Stimulated activated CD8-positive, alpha-beta memory T cell treated with anti-CD3 and anti-CD28 coated beads, Interleukin-7, amount 100 ng/mL, for 24 hours (primary cell): ENCODE results near the gene PIP5K1B.
A peak's percentile ranks its signal among the peaks of the same experiment; 100 is the strongest.

Experiments used
- DNase-seq: peaks from one replicate; pipeline ENCODE4 v3.0.0-alpha.2; 2020; ENCODE audit warnings: low read depth

PIP5K1B gene

DNA sequence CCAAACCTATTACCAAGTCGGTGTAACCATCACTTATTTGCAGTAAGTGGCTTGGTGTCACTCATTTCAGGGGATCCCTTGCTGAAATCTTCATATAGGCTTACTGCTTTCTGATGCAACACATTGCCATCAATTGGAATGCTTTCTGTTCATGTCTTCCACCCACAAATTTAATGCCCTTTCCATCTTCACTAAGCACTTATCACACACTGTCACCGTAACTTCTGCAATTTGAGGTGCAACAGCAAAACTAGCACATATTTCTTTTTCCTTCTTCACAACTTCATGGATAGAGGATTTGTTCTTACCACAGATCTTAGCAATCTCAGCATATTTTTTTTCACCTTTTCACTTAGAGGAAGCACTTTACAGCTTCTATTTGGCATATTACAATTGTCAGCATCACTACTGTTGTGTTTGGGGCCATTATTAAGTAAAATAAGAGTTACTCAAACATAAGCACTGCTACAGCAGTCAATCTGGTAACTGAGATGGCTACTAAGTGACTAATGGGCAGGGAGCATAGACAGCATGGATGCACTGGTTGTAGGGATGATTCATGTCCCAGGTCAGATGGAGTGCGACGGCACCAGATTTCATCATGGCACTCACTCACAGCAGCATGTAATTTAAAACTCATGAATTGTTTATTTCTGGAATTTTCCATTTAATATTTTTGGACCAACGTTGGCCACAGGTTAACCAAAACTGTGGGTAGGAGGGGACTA is 70.1 kb downstream of the PIP5K1B start:
- DNase-seq: no peak

DNA sequence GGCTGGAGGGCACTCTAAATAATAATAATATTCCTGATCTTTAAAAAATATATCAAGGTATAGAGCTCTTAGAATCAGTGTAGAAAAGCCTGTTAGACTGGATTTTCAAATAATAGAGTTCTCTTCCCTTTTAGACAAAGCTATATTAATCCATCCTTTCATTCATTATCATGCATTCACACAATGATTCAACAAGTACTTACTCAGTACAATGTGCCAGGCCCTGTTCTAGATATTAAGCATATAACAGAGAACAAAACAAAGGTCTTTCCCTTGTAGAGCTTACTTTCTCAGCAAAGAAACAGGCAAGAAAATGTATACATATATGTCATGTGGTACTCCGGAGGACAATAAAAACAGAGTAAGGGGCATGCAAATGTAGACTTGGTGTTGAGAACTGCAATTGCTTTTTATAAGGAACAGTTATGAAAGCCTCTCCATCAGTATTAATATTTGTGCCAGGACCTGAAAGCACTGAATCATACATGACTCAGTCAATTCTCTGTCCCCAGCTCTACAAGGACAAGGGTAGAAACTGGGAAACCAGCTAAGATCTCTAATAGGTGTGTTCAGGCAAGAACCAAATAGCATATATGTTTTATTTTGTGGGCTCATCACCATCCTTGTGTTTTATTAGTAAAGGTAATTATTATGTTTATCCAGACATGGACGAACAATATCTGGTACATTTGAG is 72.2 kb downstream of the PIP5K1B start:
- no peak for DNase-seq

DNA sequence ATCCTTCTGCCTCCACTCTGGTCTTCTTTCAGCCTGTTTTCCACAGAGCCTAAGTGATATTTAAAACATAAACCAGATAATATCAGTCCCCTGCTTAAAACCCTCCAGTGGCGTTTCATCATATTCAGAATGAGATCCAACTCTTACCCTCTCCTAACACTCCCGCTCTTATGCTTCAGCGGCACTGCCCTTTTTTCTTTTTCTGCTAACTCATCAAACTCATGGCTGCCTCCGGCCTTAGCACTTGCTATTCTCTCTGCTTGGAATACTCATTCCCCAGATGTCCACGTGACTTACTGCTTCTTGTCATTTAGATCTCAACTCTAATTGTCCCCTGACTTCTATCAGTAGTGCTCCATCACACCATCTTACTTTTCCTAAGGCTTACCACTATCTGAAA is 73.6 kb downstream of the PIP5K1B start:
- DNase-seq: no peak

DNA sequence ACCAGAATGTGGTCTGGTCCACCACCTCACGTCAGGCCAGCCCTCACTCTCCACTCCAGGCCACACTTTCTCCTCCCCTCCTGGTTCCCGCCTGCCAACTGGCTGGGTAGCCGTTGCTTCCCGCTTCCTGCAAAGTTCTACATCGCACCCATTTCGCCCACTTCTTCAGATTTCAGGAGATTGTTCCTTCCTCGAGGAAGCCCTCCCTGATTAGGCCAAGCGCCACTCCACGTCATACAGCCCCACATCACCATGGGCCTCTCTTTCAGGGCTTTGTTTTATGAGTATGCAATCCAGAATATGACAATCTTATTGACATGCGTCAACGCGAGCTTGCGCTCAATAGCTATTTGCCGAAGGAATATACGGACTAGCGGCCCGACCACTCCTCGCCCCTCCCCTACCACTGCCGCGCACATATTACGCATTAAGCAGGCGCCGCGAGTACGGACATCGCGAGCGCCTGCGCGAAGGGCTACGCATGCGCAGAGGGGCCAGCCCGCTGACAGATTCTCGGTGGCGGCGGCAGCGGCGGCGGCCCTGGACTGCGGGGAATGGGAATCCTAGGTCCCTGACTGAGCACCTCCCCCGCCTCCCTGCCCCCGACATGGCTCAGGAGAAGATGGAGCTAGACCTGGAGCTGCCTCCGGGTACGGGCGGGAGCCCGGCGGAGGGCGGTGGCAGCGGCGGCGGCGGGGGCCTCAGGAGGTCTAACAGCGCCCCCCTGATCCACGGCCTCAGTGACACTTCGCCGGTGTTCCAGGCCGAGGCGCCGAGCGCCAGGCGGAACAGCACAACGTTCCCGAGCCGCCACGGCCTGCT is 74.7 kb downstream of the PIP5K1B start:
- DNase-seq: peak; percentile 90

DNA sequence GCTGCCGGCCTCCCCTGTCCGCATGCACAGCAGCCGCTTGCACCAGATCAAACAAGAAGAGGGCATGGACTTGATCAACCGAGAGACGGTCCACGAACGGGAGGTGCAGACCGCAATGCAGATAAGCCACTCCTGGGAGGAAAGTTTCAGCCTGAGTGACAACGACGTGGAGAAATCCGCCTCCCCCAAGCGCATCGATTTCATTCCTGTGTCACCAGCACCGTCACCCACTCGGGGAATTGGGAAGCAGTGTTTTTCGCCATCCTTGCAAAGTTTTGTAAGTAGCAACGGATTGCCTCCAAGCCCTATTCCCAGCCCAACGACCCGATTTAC is 75.3 kb downstream of the PIP5K1B start:
- DNase-seq: no peak

DNA sequence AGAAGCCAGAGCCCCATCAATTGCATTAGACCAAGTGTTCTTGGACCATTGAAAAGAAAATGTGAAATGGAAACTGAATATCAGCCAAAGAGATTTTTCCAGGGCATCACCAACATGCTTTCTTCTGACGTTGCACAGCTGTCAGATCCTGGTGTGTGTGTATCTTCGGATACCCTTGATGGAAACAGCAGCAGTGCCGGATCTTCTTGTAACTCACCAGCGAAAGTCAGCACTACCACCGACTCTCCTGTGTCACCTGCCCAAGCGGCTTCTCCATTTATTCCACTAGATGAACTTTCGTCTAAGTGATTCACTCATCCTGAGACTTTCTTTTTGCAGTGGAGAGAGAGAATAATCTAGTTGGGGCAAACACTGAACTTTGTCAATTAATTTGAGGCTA is 75.7 kb downstream of the PIP5K1B start:
- no peak for DNase-seq

DNA sequence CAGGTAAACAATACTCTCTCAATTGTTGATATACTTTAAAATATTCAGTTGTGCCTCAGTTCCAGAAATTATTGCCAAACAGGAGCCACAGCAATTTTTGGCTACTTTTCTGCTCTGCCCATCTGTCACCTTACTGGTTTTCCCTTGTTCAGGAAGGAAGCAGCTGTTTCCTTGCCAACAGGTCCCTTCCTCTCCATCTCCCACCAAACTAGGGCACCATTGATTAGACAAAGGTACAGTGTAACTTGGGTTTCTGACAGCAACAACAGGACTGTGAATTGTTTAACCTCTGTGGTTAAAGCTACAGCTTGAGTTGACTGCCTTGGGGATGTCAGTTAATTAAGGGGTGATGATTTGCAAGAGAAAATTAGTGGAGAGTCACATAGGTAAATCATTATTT is 76.9 kb downstream of the PIP5K1B start:
- no peak for DNase-seq

DNA sequence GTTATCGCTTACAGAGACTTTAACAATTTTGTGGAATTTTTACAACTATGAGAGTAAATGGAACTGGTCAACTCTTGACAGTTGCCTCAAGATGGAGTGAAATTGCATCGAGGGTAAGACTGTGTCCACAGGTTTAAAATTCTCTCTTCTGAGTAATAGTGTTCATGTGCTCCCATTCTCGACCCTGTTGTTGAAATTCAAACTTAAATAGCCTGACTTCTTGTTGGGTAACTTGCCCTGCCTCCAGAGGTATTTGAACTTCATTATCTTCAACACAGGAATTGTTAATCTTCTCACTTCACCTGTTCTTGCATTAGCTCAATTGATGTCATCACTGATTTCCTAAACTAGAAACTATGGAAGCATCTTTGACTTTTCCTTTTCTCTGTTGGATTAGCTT is 77.5 kb downstream of the PIP5K1B start:
- DNase-seq: no peak

DNA sequence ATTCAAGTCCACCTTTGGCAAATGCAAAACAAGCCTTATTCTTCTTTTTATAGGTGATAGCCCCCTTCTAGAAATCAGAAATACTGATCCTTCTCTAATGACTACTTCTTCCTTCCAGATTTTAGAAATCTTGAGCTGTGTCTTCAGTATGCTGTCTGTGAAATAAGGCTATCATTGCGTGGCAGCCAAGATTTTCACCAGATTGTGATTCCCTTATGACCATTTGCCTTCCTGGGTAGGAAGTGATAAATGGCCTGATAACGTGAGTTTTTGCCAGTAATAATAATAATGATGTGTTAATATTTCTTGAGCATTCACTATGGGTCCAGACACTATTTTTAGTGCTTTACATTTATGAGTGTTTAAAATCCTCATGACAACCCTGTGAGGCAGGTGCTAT is 80.9 kb downstream of the PIP5K1B start:
- DNase-seq: no peak

DNA sequence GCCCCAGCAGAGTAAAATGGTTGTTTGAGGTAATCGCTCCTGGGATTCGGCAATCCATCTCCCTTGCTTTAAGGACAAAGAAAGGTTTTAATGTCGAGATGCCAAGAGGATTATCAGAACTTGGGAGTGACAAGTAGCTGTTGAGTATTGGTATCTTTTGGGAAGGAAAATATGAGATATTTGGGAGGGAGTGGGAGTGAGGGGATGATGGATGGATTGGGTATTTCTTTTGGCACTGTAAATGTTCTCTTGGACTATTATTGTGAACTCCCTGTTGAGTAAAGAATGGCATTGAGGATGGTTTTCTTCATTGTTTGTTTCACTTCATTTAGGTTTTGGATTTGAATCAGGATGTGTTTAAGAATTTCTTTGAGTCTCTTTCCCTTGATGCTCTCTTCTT is 86.1 kb downstream of the PIP5K1B start:
- DNase-seq: no peak

DNA sequence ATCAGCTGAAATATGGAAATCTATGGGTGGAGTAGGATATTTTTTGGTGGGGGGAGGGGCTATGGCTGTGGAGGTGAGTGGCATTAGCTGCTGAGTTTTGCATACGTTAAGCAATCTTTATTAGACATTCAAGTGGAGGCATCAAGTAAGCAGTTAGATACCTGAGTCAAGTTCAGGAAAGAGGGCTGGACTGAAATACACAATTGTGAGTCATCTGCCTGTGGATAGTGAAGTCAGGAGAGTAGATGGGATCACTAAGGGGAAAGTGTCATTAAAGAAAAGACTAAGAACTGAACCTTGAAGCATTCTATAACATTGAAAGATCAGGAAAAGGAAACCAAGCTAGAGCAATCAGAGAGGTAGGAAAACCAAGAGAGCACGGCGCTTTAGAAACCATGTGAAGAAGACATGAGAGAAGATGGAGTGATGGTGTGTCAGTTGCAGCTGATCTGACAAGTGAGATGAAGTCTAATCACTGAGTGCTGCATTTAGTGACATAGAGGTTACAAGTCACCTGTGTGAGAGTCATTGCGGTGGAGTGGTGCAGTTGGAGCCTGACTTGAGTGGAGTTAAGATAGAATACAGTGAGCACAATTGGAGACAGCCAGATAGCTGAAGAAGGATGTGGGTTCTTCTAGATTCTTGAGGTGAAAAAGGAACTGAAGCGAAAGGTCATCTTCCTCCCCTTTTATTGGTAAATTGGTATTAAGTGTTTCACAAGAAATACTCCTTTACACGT is 88.7 kb downstream of the PIP5K1B start:
- no peak for DNase-seq

DNA sequence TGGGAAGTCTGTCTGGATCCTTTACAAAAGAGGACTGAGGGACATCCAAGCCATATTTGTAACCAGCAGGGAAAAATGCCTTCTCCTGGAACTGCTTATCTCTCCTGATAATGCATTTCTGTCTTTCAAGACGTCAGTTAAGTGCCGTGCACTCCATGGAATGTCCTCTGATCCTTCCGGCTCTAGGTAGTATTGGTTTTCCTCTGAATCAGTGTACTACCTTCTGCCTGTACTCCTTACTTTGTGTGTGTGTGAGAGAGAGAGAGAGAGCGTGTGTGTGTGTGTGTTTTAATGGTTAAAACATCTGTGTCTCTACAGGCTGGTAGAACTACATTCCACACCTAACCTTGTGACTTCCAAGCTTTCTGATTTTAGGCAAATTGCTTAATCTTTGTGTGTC is 89.9 kb downstream of the PIP5K1B start:
- no peak for DNase-seq

DNA sequence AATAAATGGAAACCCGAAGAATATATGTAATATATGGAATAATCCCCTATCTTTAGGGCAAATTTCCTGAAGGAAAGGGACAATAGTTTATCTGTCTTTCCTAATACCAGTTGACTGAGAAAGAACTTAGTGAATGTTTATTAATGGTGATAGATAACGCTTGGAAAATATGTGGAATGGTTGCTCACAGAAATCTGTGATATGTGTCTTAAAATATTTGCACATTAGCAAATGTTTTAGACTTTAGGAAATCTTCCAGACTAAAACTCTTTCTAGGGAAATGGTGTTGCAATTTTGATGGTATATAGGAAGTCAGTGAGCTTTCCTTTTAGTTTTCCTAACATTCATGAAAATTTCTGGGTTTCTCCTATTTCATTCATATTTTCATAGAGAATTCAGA is 90.4 kb downstream of the PIP5K1B start:
- DNase-seq: no peak

DNA sequence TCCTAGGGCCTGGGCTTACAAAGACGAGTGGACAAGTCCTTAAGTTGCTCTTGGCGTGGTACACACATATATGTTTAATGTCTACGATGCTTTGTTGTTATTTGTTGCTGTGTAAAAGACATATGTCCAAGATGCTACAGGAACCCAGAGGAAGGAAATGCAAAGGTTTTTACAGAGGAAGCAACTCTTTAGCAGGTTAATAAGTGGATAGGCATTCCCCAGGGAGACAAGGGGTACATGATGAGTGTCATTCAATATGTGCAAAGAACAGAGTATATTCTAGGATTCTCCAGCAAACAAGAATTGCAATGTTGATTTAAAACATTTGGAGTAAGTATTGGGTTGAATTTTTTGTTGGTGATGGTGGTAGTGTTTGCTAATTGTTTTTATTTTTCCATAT is 92.1 kb downstream of the PIP5K1B start:
- no peak for DNase-seq

DNA sequence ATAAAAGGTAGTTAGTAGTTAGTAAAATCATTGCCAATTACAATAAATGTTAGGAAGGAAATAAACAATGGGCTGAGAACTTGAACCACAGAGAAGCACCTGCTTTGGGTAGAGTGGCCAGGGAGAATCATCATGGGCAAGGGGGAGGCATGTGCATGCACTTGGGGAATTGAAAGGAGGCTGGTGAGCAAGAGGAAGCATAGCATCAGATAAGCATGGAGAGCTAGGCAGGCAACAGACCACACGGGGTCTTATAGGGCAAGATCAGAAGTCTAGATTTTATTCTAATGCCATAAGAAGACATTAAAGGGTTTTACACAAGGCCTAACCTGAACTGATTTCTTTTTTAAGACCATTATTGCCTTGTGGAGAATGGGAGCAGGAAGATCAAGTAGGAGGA is 93.4 kb downstream of the PIP5K1B start:
- DNase-seq: no peak

DNA sequence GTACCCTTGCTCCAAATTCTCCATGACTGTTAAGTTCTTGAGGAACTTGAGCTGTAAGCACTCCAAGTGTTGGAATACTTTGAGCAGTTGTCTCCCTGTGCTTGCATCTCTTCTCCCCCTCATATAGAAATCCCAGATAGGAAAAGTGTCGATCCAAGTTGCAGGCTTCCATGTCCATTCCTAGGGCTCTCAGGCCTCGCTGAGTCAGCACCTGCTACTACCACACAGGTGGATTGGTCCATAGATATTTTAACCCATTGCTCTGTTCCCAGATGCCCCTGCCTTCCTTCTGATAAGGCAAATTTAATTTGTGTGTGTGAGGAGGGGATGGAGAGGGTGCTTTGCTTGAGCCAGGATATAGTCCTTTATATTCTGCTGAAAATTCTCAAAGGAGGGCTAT is 95.8 kb downstream of the PIP5K1B start:
- no peak for DNase-seq

DNA sequence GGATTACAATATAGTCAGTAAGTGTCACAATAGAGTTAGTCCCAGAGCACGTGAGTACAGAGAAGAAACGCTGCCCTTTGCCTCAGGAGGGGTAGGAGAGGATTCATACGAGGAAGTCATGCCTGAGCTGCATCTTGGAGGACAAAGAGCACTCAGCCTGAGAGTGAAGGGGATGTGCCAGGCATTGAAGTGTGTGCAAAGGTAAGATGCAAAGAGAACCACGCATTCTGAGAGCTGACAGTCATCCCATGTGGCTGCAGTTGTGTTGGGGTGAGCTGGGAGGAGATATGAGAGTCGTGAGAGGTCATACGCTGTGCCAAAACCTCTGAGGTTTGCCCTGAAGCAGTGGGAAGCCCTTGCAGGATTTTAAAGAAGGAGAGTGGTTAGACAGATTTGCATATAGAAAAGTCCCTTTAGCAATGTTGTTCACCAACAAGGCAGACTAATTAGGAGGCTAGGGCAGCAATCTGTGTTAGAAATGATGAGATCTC is 97.5 kb downstream of the PIP5K1B start:
- DNase-seq: no peak

DNA sequence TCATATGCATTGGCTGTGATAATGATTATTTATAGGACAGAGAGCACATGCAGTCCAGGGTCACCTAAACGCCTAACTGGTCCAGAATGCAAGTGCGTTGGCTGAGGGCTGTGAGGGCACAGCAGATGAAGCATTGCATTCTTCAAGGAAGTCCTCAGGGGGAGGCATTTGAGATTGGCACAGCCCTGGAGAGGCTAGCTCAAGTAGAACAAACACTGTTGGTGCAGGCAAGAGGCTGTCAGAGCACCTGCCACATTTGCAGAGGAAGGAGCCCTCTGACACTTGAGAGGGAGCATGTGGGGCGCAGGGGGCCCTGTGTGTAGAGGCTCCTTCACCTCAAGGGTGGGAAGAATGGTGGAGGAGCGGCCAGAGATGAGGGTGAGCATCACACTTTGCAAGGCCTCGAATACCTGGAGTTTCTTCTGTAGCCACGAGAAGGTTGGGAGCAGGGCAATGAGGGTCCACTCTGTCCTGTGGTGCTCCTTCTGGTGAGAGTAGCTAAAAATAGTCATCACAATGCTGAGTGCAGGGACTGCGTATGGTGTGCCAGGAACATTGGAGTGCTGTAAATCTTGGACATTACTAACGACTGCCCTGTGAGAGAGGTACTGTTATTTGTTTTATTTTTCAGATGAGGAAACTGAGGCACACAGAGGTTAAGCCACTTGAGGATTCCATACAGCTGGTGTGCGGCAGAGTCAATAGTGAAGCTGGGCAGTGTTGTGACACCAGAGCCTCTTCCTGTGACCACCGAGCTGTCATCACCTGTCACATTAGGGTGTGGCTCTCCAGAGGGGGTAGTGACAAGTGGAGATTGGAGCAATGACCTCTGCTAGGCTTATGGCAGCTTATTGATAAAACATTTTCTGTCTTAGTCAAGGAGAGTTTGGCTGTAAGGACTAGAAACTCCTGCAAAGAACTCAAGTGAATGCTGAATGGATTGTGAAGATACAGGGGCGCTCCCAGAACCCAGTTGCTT is 100.2 kb downstream of the PIP5K1B start:
- DNase-seq: no peak

DNA sequence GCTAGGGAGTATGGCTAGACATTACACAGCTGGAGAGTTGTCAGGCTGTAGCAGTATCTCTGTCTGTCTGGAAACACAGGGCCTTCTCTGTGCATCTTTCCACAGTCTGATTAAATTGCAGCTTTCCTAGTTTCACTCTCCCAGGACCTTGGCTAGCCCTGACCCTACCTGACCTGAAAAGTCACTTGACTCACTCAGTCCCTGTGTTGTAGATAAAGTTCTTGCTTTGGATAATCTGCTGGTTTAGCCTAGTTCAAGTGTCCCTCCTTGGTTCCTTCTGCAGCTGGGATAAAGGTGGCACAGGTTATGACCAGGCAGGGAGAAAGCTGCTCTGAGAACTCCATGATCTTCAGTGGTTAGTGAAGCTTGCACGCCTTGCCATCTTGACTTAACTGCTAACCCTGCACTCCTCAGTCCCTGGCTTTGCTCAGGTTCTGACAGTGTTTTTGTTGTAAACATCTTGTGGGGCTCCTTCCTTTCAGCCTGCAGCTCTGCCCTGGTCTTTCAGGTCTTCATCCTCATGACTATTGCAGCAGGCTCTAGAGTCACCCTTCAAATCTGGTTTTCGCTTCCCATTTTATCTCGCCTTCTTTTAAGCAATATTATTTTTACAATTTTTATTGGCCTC is 101.0 kb downstream of the PIP5K1B start:
- no peak for DNase-seq

DNA sequence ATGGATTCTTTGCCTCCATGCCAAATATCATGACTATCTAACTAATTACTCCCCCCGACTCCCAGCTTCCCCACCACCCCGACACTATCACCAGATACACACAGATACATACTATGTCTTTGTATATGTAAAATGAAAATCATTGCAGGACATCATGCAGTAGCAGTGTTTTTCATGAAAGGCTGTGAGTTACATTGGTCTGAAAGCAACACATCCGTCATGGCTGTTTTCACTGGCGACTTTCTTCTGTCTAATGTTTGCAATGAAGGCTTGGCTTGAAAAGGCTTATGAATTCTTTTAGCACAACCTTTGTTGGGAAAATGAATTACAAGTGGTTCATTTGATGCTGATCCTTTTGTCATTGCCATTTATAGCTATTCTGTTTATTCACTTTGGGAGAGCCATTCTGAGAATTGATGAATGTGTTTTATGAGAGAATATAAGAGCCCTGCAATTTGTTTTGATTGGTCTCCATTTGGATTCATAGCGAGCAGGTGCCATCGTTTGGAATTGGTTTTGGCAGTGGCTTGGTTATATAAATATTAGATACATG is 103.4 kb downstream of the PIP5K1B start:
- no peak for DNase-seq
